SU-DHL-6 (cell line): Measurements from ENCODE around the gene TOR4A.

ENCODE experiments used
- H2AFZ ChIP-seq: fragments of 200-600 bp; sonication (generic); 2 replicates; pipeline ENCODE4 v1.6.1; 2014; ENCODE audit warnings: low read depth, mild to moderate bottlenecking, moderate library complexity, mixed read lengths, antibody characterized with exemption, low read length; ENCODE audit not compliant: severe bottlenecking
- H3F3A ChIP-seq: fragments of 200-600 bp; shearing (Covaris generic); 2 replicates; pipeline ENCODE4 v1.6.0; 2016; ENCODE audit warnings: antibody characterized with exemption, mild to moderate bottlenecking; ENCODE audit not compliant: insufficient read depth
- H3K27ac ChIP-seq: fragments of 200-600 bp; sonication (generic); 2 replicates; pipeline ENCODE4 v1.5.1; 2016; ENCODE audit warnings: low read depth, mild to moderate bottlenecking, low read length, moderate library complexity, mixed read lengths
- H3K27me3 ChIP-seq: fragments of 200-600 bp; sonication (generic), shearing (Covaris generic); 2 replicates; pipeline ENCODE4 v1.6.0; 2014; ENCODE audit warnings: mild to moderate bottlenecking, low read length
- H3K36me3 ChIP-seq: fragments of 200-600 bp; sonication (generic); 2 replicates; pipeline ENCODE4 v1.6.1; 2014; ENCODE audit warnings: mild to moderate bottlenecking, low read length, mixed read lengths
- H3K4me2 ChIP-seq: fragments of 300-600, 200-600 bp; shearing (Covaris generic), sonication (generic); 2 replicates; pipeline ENCODE4 v1.6.0; 2014; ENCODE audit warnings: low read length, low read depth, mild to moderate bottlenecking; ENCODE audit not compliant: poor library complexity, severe bottlenecking
- H3K4me3 ChIP-seq: fragments of 200-600 bp; sonication (generic); 2 replicates; pipeline ENCODE4 v1.5.1; 2014; ENCODE audit warnings: antibody characterized with exemption, low read length, mild to moderate bottlenecking, mixed read lengths; ENCODE audit not compliant: insufficient read depth, poor library complexity, severe bottlenecking
- H3K79me2 ChIP-seq: fragments of 200-600 bp; sonication (generic); 2 replicates; pipeline ENCODE4 v1.6.1; 2014; ENCODE audit warnings: mild to moderate bottlenecking, low read length, moderate library complexity; ENCODE audit not compliant: insufficient read depth
- H3K9ac ChIP-seq: fragments of 200-600 bp; sonication (generic); 2 replicates; pipeline ENCODE4 v1.7.0; 2014; ENCODE audit warnings: mild to moderate bottlenecking, low read length
- H3K9me2 ChIP-seq: fragments of 200-600 bp; sonication (generic); replicated peaks from 2 replicates; pipeline ENCODE4 v1.6.1; 2014; ENCODE audit warnings: low read length; ENCODE audit not compliant: insufficient read depth
- H3K9me3 ChIP-seq: fragments of 200-600 bp; sonication (generic); 2 replicates; pipeline ENCODE4 v1.6.1; 2014; ENCODE audit warnings: low read length, mixed read lengths; ENCODE audit not compliant: insufficient read depth
- H4K20me1 ChIP-seq: fragments of 200-600 bp; sonication (generic); 2 replicates; pipeline ENCODE4 v1.6.1; 2014; ENCODE audit warnings: low read depth, mild to moderate bottlenecking, antibody characterized with exemption, low read length, moderate library complexity, mixed read lengths
- CTCF ChIP-seq: fragments of 200-600 bp; sonication (generic); IDR thresholded peaks from one replicate; pipeline ENCODE4 v1.5.1; 2017; ENCODE audit warnings: antibody characterized with exemption, mild to moderate bottlenecking, low read length, moderate library complexity; ENCODE audit not compliant: insufficient read depth, poor library complexity, severe bottlenecking
- EZH2phosphoT487 ChIP-seq: fragments of 200-600 bp; sonication (generic), shearing (Covaris generic); conservative IDR thresholded peaks from 2 replicates; pipeline ENCODE4 v1.6.1; 2018; ENCODE audit warnings: mild to moderate bottlenecking, antibody characterized with exemption, low read length, moderate library complexity, mixed read lengths

TOR4A gene

GRCh38 chr9:137321726-137322361, 44.3 kb downstream of the TOR4A start:
- Histone ChIP-seq H3K9me2 (no peaks in the 10 kb centered on the region), H3K9me3 (no peaks in the 10 kb centered on the region), H3K4me2 (no peak overlapping the region), H3K36me3 (no peaks in the 10 kb centered on the region), H3K9ac (no peak overlapping the region), H3K4me3 (no peak overlapping the region), H3K27me3 (no peaks in the 10 kb centered on the region), H3K79me2 (no peaks in the 10 kb centered on the region), H3F3A (no peaks in the 10 kb centered on the region), H3K27ac (no peak overlapping the region), H2AFZ (no peak overlapping the region), H4K20me1 (no peaks in the 10 kb centered on the region)
- TF ChIP-seq EZH2phosphoT487 (no peak), CTCF (no peak)

GRCh38 chr9:137323531-137324331, 46.2 kb downstream of the TOR4A start:
- TF ChIP-seq EZH2phosphoT487 (no peak), CTCF (no peak)
- Histone ChIP-seq H3K9me3 (no peaks in the 10 kb centered on the region), H3K27me3 (no peaks in the 10 kb centered on the region), H3K79me2 (no peaks in the 10 kb centered on the region), H2AFZ (no peak overlapping the region), H3K4me3 (no peak overlapping the region), H3K9ac (no peak overlapping the region), H3K27ac (no peak overlapping the region), H3F3A (no peaks in the 10 kb centered on the region), H4K20me1 (no peaks in the 10 kb centered on the region), H3K9me2 (no peaks in the 10 kb centered on the region), H3K36me3 (no peaks in the 10 kb centered on the region), H3K4me2 (no peak overlapping the region)

- H3K36me3 ChIP-seq, result no peaks in the 10 kb centered on the region
- H4K20me1 ChIP-seq, result no peaks in the 10 kb centered on the region
- TF ChIP-seq EZH2phosphoT487 (no peak), CTCF (no peak)
- no peak overlapping the region for H2AFZ ChIP-seq
- no peak overlapping the region for H3K27ac ChIP-seq
- H3F3A ChIP-seq, result no peaks in the 10 kb centered on the region
- no peak overlapping the region for H3K4me2 ChIP-seq
- no peak overlapping the region for H3K9ac ChIP-seq
- no peaks in the 10 kb centered on the region for H3K79me2 ChIP-seq
- H3K9me2 ChIP-seq, result no peaks in the 10 kb centered on the region
- no peaks in the 10 kb centered on the region for H3K9me3 ChIP-seq
- H3K4me3 ChIP-seq, result no peak overlapping the region
- no peaks in the 10 kb centered on the region for H3K27me3 ChIP-seq
Measured at GRCh38 chr9:137325124-137325523, 47.6 kb downstream of the TOR4A start.
